ENCODE results near the gene PRR13. TPM values are rescaled to one million over a fixed set of nuclear protein-coding genes. Genes with fewer than 3 reads are reported as not detected.
"Not testable (repeated sequence)": the region's sequence is repeated elsewhere in the genome, so short reads cannot be mapped to it uniquely, and the experiment has no call there.

The PRR13 gene, protein sequence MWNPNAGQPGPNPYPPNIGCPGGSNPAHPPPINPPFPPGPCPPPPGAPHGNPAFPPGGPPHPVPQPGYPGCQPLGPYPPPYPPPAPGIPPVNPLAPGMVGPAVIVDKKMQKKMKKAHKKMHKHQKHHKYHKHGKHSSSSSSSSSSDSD
- total RNA-seq, result 10 to 100 TPM; 40.3 to 90.4 (median 74.2) TPM

DNA sequence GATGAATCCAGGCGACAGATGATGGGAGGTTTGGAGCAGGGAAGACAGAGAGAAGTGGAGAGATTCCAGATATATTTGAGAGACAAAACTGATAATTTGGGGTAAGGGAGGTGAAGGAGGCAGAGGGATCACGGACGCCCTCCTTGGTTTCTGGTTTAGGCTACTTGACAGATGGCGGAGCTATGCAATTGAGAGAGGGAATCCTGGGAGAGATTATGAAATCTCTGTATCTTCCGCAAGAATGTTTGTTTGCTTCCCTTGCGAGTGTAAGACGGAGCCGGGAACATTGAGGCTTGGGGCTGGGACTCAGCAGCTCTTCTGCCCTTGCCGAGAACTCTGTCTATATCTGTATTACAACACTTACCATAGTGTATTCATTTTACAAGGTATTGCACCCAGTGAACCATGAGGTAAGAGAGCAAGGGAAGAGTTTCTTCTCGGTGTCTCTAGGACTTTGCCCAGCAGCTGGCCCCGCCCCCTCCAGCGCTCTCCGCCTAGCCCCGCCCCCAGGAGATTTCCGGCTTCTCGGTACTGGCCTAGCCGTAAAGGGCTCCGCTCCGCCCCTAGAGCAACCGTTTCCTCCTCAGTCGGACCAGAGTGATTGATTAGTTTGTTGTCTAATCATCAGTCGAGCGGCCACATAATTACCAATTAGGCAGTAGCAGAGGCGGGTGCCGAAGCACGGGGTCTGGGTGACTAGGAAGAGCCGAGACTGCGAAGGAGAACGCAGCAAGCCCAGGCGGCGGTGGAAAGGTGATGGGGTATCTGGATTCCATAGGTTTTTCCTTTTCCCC, at the start of gene PRR13:
Gene PRR13 (plus strand): TSS at position 695 of the 794 bp plus-strand sequence. CDS start 981 bp downstream, outside the sequence.
- TF ChIP-seq CTCF (IDR thresholded peaks at IDR 0.05 in 4 of 5, conservative IDR thresholded peaks at IDR 0.05 in 1 of 5) (no peak), POLR2A (IDR thresholded peaks at IDR 0.05) (peak; percentile 89 to 97)
- Histone ChIP-seq H3K27me3 (no peaks in the 10 kb centered on the region), H3K9me3 (no peaks in the 10 kb centered on the region), H3K36me3 (peaks cover 0 to 20% of the 10 kb centered on the region in 2 donors), H3K27ac (peak within 1 kb of the TSS; percentile 87 to 94 (median 91)), H3K4me1 (peaks cover 12 to 13% of the 10 kb centered on the region in 2 donors), H3K4me3 (peak within 1 kb of the TSS; percentile 68 to 80 (median 78))
- in situ Hi-C loops (cut with MboI; ENCODE audit: low sequenced_read_pairs in 4 of 4), result loop anchor here in 1 of 4 donors (10.0 kb wide), 1 partner anchor 64 kb away; the partner anchor contains the start of genes NPFF and TARBP2
- DNase-seq (peak; percentile 99), ATAC-seq (peak; percentile 94 to 98)
- intact Hi-C loops (cut with DNase I; ENCODE audit: low total_unique reads), result loop anchor here (1.0 kb wide), 4 partner anchors 10 to 235 kb away; partner anchors contain the start of gene ATP5MC2

- DNase-seq, result peak; percentile 14 to 30
- H3K36me3 ChIP-seq, result peaks cover 0 to 7% of the 10 kb centered on the region in 2 donors
- no peak for TF ChIP-seq CTCF (IDR thresholded peaks at IDR 0.05 in 4 of 5, conservative IDR thresholded peaks at IDR 0.05 in 1 of 5)
- in situ Hi-C loops (cut with MboI; ENCODE audit: low sequenced_read_pairs in 4 of 4), result no loop called here
- H3K9me3 ChIP-seq, result no peaks in the 10 kb centered on the region
- H3K4me1 ChIP-seq, result peaks cover 3 to 14% of the 10 kb centered on the region in 2 donors
- intact Hi-C loops (cut with DNase I; ENCODE audit: low total_unique reads), result no loop called here
- peak; percentile 69 to 92 for ATAC-seq
- no peaks in the 10 kb centered on the region for H3K27me3 ChIP-seq
- H3K4me3 ChIP-seq, result no peak overlapping the region
- H3K27ac ChIP-seq, result peak overlapping the region in 3 of 4 donors; percentile 37 to 65 (median 57)
Observed at GRCh38 chr12:53399896-53400295, 41.6 kb upstream of the PRR13 start.

GRCh38 chr12:53402351-53402750, 39.2 kb upstream of the PRR13 start:
- in situ Hi-C loops (cut with MboI; ENCODE audit: low sequenced_read_pairs in 4 of 4), result not testable (repeated sequence)

DNA sequence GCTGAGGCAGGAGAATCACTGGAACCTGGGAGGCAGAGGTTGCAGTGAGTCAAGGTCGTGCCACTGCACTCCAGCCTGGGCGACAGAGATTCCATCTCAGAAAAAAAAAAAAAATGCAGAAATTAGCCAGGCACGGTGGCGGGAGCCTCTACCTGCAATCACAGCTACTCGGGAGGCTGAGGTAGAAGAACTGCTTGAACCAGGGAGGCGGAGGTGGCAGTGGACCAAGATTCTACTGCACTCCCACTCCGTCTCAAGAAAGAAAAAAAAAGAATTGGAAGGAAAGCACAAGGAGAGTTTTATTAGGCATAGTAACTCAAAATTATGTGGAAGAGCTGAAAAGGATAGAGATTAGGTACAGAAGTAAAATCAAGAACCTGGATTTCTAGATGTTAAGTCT, 38.7 kb upstream of the PRR13 start:
- no peak for DNase-seq
- no peaks in the 10 kb centered on the region for H3K9me3 ChIP-seq
- TF ChIP-seq POLR2A (IDR thresholded peaks at IDR 0.05), result no peak
- no peak for TF ChIP-seq CTCF (IDR thresholded peaks at IDR 0.05 in 4 of 5, conservative IDR thresholded peaks at IDR 0.05 in 1 of 5)
- H3K27me3 ChIP-seq, result no peaks in the 10 kb centered on the region
- no peak for ATAC-seq
- no peak overlapping the region for H3K27ac ChIP-seq
- H3K4me3 ChIP-seq, result no peak overlapping the region
- peaks cover under 1 to 7% of the 10 kb centered on the region in 2 donors for H3K4me1 ChIP-seq
- in situ Hi-C loops (cut with MboI; ENCODE audit: low sequenced_read_pairs in 4 of 4) (no loop called here), intact Hi-C loops (cut with DNase I; ENCODE audit: low total_unique reads) (loop anchor here (1.0 kb wide), 1 partner anchor 20 kb away; the partner anchor contains the start of gene AMHR2)
- peaks cover 0 to 18% of the 10 kb centered on the region in 2 donors for H3K36me3 ChIP-seq

More at GRCh38 chr12:53402351-53402750, 39.2 kb upstream of the PRR13 start:
- not testable (repeated sequence) for H3K4me3 ChIP-seq, DNase-seq, H3K27me3 ChIP-seq, ATAC-seq, H3K27ac ChIP-seq, H3K9me3 ChIP-seq
- H3K4me1 ChIP-seq, result peaks cover 3 to 13% of the 10 kb centered on the region in 2 donors
- intact Hi-C loops (cut with DNase I; ENCODE audit: low total_unique reads), result loop anchor here (1.0 kb wide), 1 partner anchor 21 kb away; the partner anchor contains the start of gene AMHR2
- H3K36me3 ChIP-seq, result peaks cover 0 to 12% of the 10 kb centered on the region in 2 donors

DNA sequence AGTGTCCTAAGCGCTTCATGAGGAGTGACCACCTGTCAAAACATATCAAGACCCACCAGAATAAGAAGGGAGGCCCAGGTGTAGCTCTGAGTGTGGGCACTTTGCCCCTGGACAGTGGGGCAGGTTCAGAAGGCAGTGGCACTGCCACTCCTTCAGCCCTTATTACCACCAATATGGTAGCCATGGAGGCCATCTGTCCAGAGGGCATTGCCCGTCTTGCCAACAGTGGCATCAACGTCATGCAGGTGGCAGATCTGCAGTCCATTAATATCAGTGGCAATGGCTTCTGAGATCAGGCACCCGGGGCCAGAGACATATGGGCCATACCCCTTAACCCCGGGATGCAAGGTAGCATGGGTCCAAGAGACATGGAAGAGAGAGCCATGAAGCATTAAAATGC, 30.6 kb upstream of the PRR13 start:
- Histone ChIP-seq H3K9me3 (no peaks in the 10 kb centered on the region), H3K4me3 (no peak overlapping the region), H3K4me1 (no peaks in the 10 kb centered on the region), H3K27me3 (no peaks in the 10 kb centered on the region), H3K36me3 (peaks cover 0 to 83% of the 10 kb centered on the region in 2 donors), H3K27ac (no peak overlapping the region)
- DNase-seq, result no peak
- intact Hi-C loops (cut with DNase I; ENCODE audit: low total_unique reads), result no loop called here
- no peak for ATAC-seq
- TF ChIP-seq CTCF (IDR thresholded peaks at IDR 0.05 in 4 of 5, conservative IDR thresholded peaks at IDR 0.05 in 1 of 5), result no peak
- TF ChIP-seq POLR2A (IDR thresholded peaks at IDR 0.05), result no peak
- in situ Hi-C loops (cut with MboI; ENCODE audit: low sequenced_read_pairs in 4 of 4), result no loop called here
